ENCODE results near the gene VPS33B.

Gene VPS33B

GRCh38 chr15:91061230-91061629 is 38.8 kb upstream of the VPS33B start:
- ChIA-PET CTCF (interaction anchor here (1.0 to 1.2 kb wide), 2 partner anchors 163 to 211 kb away, joined by 3 read pairs; no protein-coding TSS in a partner anchor), POLR2A (no interaction called here)
- Histone ChIP-seq H3K4me3 (ENCODE audit: low read depth, low read length) (no peak overlapping the region), H3K9me3 (ENCODE audit: control insufficient read depth, insufficient read depth, low read depth, low read length) (no peaks in the 10 kb centered on the region; the same call in 1 of the 2 replicates), H3K27ac (ENCODE audit: extremely low read depth, low read depth, low read length) (no peak overlapping the region), H3K4me1 (ENCODE audit: control insufficient read depth, insufficient read depth, low read length) (no peaks in the 10 kb centered on the region), H3K36me3 (ENCODE audit: control insufficient read depth in 2 of 2, insufficient read depth in 1 of 2, low read length in 2 of 2) (no peaks in the 10 kb centered on the region)
- TF ChIP-seq ZNF560 (tag by site-specific recombination; IDR thresholded peaks at IDR 0.05; ENCODE audit: borderline replicate concordance), result no peak
- no peak for TF ChIP-seq ZNF274 (IDR thresholded peaks at IDR 0.05; ENCODE audit: low read length)
- TF ChIP-seq ZNF274 (tag by site-specific recombination; IDR thresholded peaks at IDR 0.05; ENCODE audit: borderline replicate concordance), result no peak
- no peak for TF ChIP-seq ZNF112 (tag by site-specific recombination; IDR thresholded peaks at IDR 0.05)
- TF ChIP-seq ZNF148 (tag by site-specific recombination; IDR thresholded peaks at IDR 0.05; ENCODE audit: borderline replicate concordance), result no peak
- no peak for TF ChIP-seq YY1 (tag by site-specific recombination; IDR thresholded peaks at IDR 0.05)
- no peak for TF ChIP-seq GLI4 (tag by site-specific recombination; IDR thresholded peaks at IDR 0.05)
- no peak for TF ChIP-seq ZNF529 (tag by site-specific recombination; IDR thresholded peaks at IDR 0.05; ENCODE audit: insufficient replicate concordance)
- no peak for TF ChIP-seq ZNF514 (tag by site-specific recombination; IDR thresholded peaks at IDR 0.05)
- no peak for TF ChIP-seq ZBTB11 (tag by site-specific recombination; conservative IDR thresholded peaks at IDR 0.05; ENCODE audit: low read depth)
- TF ChIP-seq KLF10 (tag by site-specific recombination; IDR thresholded peaks at IDR 0.05), result no peak

- Histone ChIP-seq H3K4me1 (ENCODE audit: control insufficient read depth, insufficient read depth, low read length) (no peaks in the 10 kb centered on the region), H3K4me3 (ENCODE audit: low read depth, low read length) (no peak overlapping the region), H3K27ac (ENCODE audit: extremely low read depth, low read depth, low read length) (no peak overlapping the region), H3K36me3 (ENCODE audit: control insufficient read depth in 2 of 2, insufficient read depth in 1 of 2, low read length in 2 of 2) (no peaks in the 10 kb centered on the region), H3K9me3 (ENCODE audit: control insufficient read depth, insufficient read depth, low read depth, low read length) (no peaks in the 10 kb centered on the region)
- ChIA-PET POLR2A (no interaction called here), CTCF (interaction anchor here (0.5 to 9.7 kb wide), 64 partner anchors 8 to 1495 kb away, joined by 3 to 131 read pairs (median 4); partner anchors contain the start of gene SV2B)
- TF ChIP-seq ZNF335 (tag by site-specific recombination; conservative IDR thresholded peaks at IDR 0.05) (no peak), TSHZ1 (tag by site-specific recombination; IDR thresholded peaks at IDR 0.05; ENCODE audit: borderline replicate concordance) (no peak), ZNF513 (tag by site-specific recombination; IDR thresholded peaks at IDR 0.05) (no peak), HOXC10 (CRISPR knock-in tag; IDR thresholded peaks at IDR 0.05) (no peak), SP7 (tag by site-specific recombination; IDR thresholded peaks at IDR 0.05) (no peak), GLIS2 (tag by site-specific recombination; IDR thresholded peaks at IDR 0.05) (no peak), IKZF3 (tag by site-specific recombination; IDR thresholded peaks at IDR 0.05) (peak; percentile 74; the same call in 1 of the 2 replicates), ZNF133 (tag by site-specific recombination; IDR thresholded peaks at IDR 0.05) (no peak), ZSCAN30 (tag by site-specific recombination; IDR thresholded peaks at IDR 0.05) (0 out of 2 replicates have a peak, but pooled peaks have one; percentile 24), BCL6B (tag by site-specific recombination; IDR thresholded peaks at IDR 0.05) (no peak), ZNF10 (tag by site-specific recombination; IDR thresholded peaks at IDR 0.05) (no peak)
Measured at GRCh38 chr15:91055548-91056331, 33.3 kb upstream of the VPS33B start.
